ENCODE results near the gene ELL2.

DNA sequence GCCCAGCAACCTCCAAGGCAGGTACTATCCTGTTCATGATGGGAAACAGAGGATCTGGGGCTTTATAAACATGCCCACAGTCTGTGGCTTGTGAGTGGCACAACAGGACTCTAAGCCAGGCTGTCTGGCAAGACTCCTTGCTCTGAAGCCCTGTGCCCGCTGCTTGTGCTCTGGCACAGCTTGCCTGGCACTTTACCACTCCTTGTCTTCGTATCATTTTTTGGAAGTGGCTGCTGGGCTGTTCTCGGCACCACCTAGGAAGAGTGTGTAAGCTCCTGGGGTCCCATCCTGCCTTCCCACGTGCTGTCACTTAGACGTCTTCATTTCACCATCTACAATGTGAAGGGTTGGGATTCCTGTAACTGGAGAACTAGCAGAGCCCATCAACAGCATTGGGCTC lies 79.8 kb downstream of the ELL2 start:
- TF ChIP-seq POLR2AphosphoS5 (IDR thresholded peaks at IDR 0.05; ENCODE audit: borderline replicate concordance, low read depth, low read length) (no peak), EZH2 (IDR thresholded peaks at IDR 0.05) (no peak)
